Measurements from ENCODE around the gene YPEL1. TPM values are rescaled to one million over a fixed set of nuclear protein-coding genes. Genes with fewer than 3 reads are reported as not detected.

YPEL1 gene
- total RNA-seq, 6 experiments from 2014 or later = 1.0 to 11.2 (median 2.7) TPM

GRCh38 chr22:21760640-21761039 is 25.0 kb upstream of the YPEL1 start:
- Histone ChIP-seq H3K4me1 (no peaks in the 10 kb centered on the region), H3K36me3 (peaks cover 0 to 38% (median 10%) of the 10 kb centered on the region in 4 donors), H3K4me3 (no peak overlapping the region), H3K27me3 (no peaks in the 10 kb centered on the region), H3K9me3 (no peaks in the 10 kb centered on the region), H3K27ac (no peak overlapping the region)
- no peak for ATAC-seq
- intact Hi-C loops (cut with DNase I) = no loop called here
- no peak for DNase-seq
- WGBS (ENCODE audit: insufficient coverage, low coverage, low lambda C conversion rate, missing lambda C conversion rate) = 88% methylated on average over 2 of the region's 2 CpGs
- no peak for TF ChIP-seq POLR2A (IDR thresholded peaks at IDR 0.05)
- no peak for TF ChIP-seq CTCF (IDR thresholded peaks at IDR 0.05)

- no peak for DNase-seq
- Histone ChIP-seq H3K9me3 (no peaks in the 10 kb centered on the region), H3K4me3 (no peak overlapping the region), H3K4me1 (no peaks in the 10 kb centered on the region), H3K27me3 (no peaks in the 10 kb centered on the region), H3K36me3 (peaks cover 0 to 30% (median 7%) of the 10 kb centered on the region in 4 donors), H3K27ac (no peak overlapping the region)
- TF ChIP-seq CTCF (IDR thresholded peaks at IDR 0.05) = no peak
- TF ChIP-seq POLR2A (IDR thresholded peaks at IDR 0.05) = no peak
- ATAC-seq = no peak
- intact Hi-C loops (cut with DNase I) = no loop called here
- 75% methylated on average over 5 of the region's 8 CpGs for WGBS (ENCODE audit: insufficient coverage, low coverage, low lambda C conversion rate, missing lambda C conversion rate)
Measured at GRCh38 chr22:21759646-21760376, 24.2 kb upstream of the YPEL1 start.

GRCh38 chr22:21759093-21759492 is 23.5 kb upstream of the YPEL1 start:
- no peak for TF ChIP-seq CTCF (IDR thresholded peaks at IDR 0.05)
- TF ChIP-seq POLR2A (IDR thresholded peaks at IDR 0.05) = no peak
- H3K27ac ChIP-seq = no peak overlapping the region
- H3K4me1 ChIP-seq = no peaks in the 10 kb centered on the region
- intact Hi-C loops (cut with DNase I) = no loop called here
- H3K36me3 ChIP-seq = peaks cover 0 to 23% (median 7%) of the 10 kb centered on the region in 4 donors
- no peak overlapping the region for H3K4me3 ChIP-seq
- DNase-seq = no peak
- no peaks in the 10 kb centered on the region for H3K9me3 ChIP-seq
- ATAC-seq = no peak
- no peaks in the 10 kb centered on the region for H3K27me3 ChIP-seq
- WGBS (ENCODE audit: insufficient coverage, low coverage, low lambda C conversion rate, missing lambda C conversion rate) = 71% methylated on average over 2 of the region's 4 CpGs

GRCh38 chr22:21758091-21758864 is 22.7 kb upstream of the YPEL1 start:
- TF ChIP-seq POLR2A (IDR thresholded peaks at IDR 0.05) (no peak), CTCF (IDR thresholded peaks at IDR 0.05) (no peak)
- H3K27ac ChIP-seq = no peak overlapping the region
- H3K4me1 ChIP-seq = no peaks in the 10 kb centered on the region
- H3K4me3 ChIP-seq = no peak overlapping the region
- no peak for ATAC-seq
- H3K9me3 ChIP-seq = no peaks in the 10 kb centered on the region
- H3K36me3 ChIP-seq = peaks cover 0 to 15% (median 7%) of the 10 kb centered on the region in 4 donors
- WGBS (ENCODE audit: insufficient coverage, low coverage, low lambda C conversion rate, missing lambda C conversion rate) = 90% methylated on average over 10 of the region's 21 CpGs
- H3K27me3 ChIP-seq = no peaks in the 10 kb centered on the region
- no peak for DNase-seq
- intact Hi-C loops (cut with DNase I) = no loop called here

Data from right lobe of liver (tissue), 6 donors.